ENCODE data around the gene HCN2. TPM values are rescaled to one million over a fixed set of nuclear protein-coding genes. Genes with fewer than 3 reads are reported as not detected.
"Not testable (repeated sequence)": the region's sequence is repeated elsewhere in the genome, so short reads cannot be mapped to it uniquely, and the experiment has no call there.

HCN2 gene
- total RNA-seq, 1 donor from 2014 or later: 5.5 TPM

- no peak for TF ChIP-seq EZH2 (IDR thresholded peaks at IDR 0.05; ENCODE audit: insufficient read depth, low read length)
- TF ChIP-seq CTCF (IDR thresholded peaks at IDR 0.05; ENCODE audit: insufficient read depth, low read depth, low read length): no peak
- Mint-ChIP-seq H3K4me1 (ENCODE audit: low read depth, unreplicated experiment) (peaks cover 8% of the 10 kb centered on the region), H3K4me3 (ENCODE audit: unreplicated experiment) (no peak overlapping the region), H3K27me3 (ENCODE audit: low read depth, unreplicated experiment) (no peaks in the 10 kb centered on the region), H3K9me3 (ENCODE audit: unreplicated experiment) (peaks cover under 1% of the 10 kb centered on the region), H3K27ac (ENCODE audit: unreplicated experiment) (no peak overlapping the region), H3K36me3 (ENCODE audit: low read depth, unreplicated experiment) (peaks cover 9% of the 10 kb centered on the region)
- H3K27me3 ChIP-seq (ENCODE audit: insufficient read depth, low read length): no peaks in the 10 kb centered on the region
- no peak overlapping the region for H2AFZ ChIP-seq (ENCODE audit: low read depth, low read length)
- no peak overlapping the region for H3K27ac ChIP-seq (ENCODE audit: low read depth, low read length)
- DNase-seq (ENCODE audit: low read depth): no peak
- no peaks in the 10 kb centered on the region for H3K9me3 ChIP-seq (ENCODE audit: insufficient read depth, low read depth, low read length)
- no peaks in the 10 kb centered on the region for H3K36me3 ChIP-seq (ENCODE audit: insufficient read depth, low read length)
- H3K4me3 ChIP-seq (ENCODE audit: insufficient read depth, low read depth, low read length): no peak overlapping the region
- H3K79me2 ChIP-seq (ENCODE audit: insufficient read depth, low read length): no peaks in the 10 kb centered on the region
- no peak overlapping the region for H3K4me2 ChIP-seq (ENCODE audit: low read length)
- peaks cover 5% of the 10 kb centered on the region for H4K20me1 ChIP-seq (ENCODE audit: insufficient read depth, low read length)
- H3K4me1 ChIP-seq (ENCODE audit: insufficient read depth, low read length): peaks cover 14% of the 10 kb centered on the region
- no peak for FAIRE-seq
- no peak overlapping the region for H3K9ac ChIP-seq (ENCODE audit: low read length)
Measured at GRCh38 chr19:619286-620002, 29.8 kb downstream of the HCN2 start.

DNA sequence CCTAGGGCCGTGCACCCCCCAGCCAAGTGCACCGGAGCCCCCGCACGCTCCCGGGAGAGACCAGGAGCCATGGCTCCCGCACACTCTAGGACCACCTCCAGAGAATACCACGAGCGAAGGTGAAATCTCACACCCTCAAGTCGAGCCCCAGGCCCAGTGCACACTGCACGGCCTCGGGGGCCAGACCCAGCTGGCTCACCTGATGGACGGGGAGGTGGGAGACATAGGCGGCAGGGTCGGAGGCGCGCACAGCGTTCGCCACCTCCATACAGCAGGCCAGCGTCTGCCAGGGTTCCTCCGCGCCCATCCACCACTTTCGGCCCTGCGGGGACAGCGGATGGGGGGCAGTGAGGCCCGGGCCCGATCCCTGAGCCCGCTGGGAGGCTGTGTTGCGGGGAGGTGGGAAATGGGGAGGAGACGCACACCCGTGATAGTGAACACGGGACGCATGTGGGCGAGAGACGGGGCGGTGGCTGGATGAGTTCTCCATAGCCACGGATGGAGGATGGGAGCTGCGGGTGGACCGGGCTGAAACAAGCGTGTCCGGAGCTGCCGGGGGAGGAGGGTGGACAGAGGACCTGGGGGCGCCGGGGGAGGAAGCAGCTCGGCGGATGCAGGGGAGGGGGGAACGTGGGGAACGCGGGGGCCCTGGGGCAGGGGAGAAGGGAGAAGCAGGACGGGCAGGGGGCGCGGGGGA, 30.6 kb downstream of the HCN2 start:
- H4K20me1 ChIP-seq (ENCODE audit: insufficient read depth, low read length): peaks cover 5% of the 10 kb centered on the region
- TF ChIP-seq EZH2 (IDR thresholded peaks at IDR 0.05; ENCODE audit: insufficient read depth, low read length) (no peak), CTCF (IDR thresholded peaks at IDR 0.05; ENCODE audit: insufficient read depth, low read depth, low read length) (no peak)
- peaks cover 6% of the 10 kb centered on the region for H3K36me3 Mint-ChIP-seq (ENCODE audit: low read depth, unreplicated experiment)
- no peak overlapping the region for H3K9ac ChIP-seq (ENCODE audit: low read length)
- DNase-seq (ENCODE audit: low read depth) (no peak), FAIRE-seq (no peak)
- H3K4me3 Mint-ChIP-seq (ENCODE audit: unreplicated experiment): no peak overlapping the region
- H3K27me3 Mint-ChIP-seq (ENCODE audit: low read depth, unreplicated experiment): no peaks in the 10 kb centered on the region
- peaks cover 8% of the 10 kb centered on the region for H3K4me1 Mint-ChIP-seq (ENCODE audit: low read depth, unreplicated experiment)
- no peaks in the 10 kb centered on the region for H3K9me3 ChIP-seq (ENCODE audit: insufficient read depth, low read depth, low read length)
- H3K9me3 Mint-ChIP-seq (ENCODE audit: unreplicated experiment): no peaks in the 10 kb centered on the region
- no peak overlapping the region for H2AFZ ChIP-seq (ENCODE audit: low read depth, low read length)
- H3K4me2 ChIP-seq (ENCODE audit: low read length): no peak overlapping the region
- no peak overlapping the region for H3K27ac Mint-ChIP-seq (ENCODE audit: unreplicated experiment)
- H3K36me3 ChIP-seq (ENCODE audit: insufficient read depth, low read length): no peaks in the 10 kb centered on the region
- no peaks in the 10 kb centered on the region for H3K79me2 ChIP-seq (ENCODE audit: insufficient read depth, low read length)
- no peaks in the 10 kb centered on the region for H3K27me3 ChIP-seq (ENCODE audit: insufficient read depth, low read length)
- no peak overlapping the region for H3K4me3 ChIP-seq (ENCODE audit: insufficient read depth, low read depth, low read length)
- H3K4me1 ChIP-seq (ENCODE audit: insufficient read depth, low read length): peaks cover 19% of the 10 kb centered on the region
- no peak overlapping the region for H3K27ac ChIP-seq (ENCODE audit: low read depth, low read length)

DNA sequence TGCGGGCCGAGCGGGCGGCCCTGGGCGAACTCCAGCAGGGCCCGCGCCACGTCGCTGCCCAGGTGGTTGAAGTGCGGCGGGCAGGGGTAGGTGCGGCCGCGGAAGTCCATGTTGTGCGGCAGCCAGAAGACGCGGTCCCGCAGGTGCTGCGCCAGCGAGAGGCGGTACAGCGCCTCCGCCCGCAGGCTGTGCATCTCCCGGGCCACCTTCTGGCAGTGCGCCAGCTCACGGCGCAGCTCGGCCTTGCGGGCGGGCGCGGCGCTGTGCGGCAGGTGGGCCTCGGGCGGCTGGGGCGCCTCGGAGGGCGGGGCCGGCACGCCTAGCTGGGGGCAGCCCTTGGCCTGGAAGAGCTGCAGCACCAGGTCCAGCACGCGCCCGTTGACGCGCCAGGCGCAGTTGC, 31.5 kb downstream of the HCN2 start:
- not testable (repeated sequence) for H3K4me2 ChIP-seq (ENCODE audit: low read length); H3K36me3 Mint-ChIP-seq (ENCODE audit: low read depth, unreplicated experiment); DNase-seq (ENCODE audit: low read depth); H3K79me2 ChIP-seq (ENCODE audit: insufficient read depth, low read length); H3K27ac Mint-ChIP-seq (ENCODE audit: unreplicated experiment); H3K27ac ChIP-seq (ENCODE audit: low read depth, low read length); H4K20me1 ChIP-seq (ENCODE audit: insufficient read depth, low read length); H3K9me3 Mint-ChIP-seq (ENCODE audit: unreplicated experiment); H3K27me3 ChIP-seq (ENCODE audit: insufficient read depth, low read length); H2AFZ ChIP-seq (ENCODE audit: low read depth, low read length); H3K36me3 ChIP-seq (ENCODE audit: insufficient read depth, low read length); H3K4me1 Mint-ChIP-seq (ENCODE audit: low read depth, unreplicated experiment); H3K4me3 Mint-ChIP-seq (ENCODE audit: unreplicated experiment); FAIRE-seq; H3K9me3 ChIP-seq (ENCODE audit: insufficient read depth, low read depth, low read length); H3K4me3 ChIP-seq (ENCODE audit: insufficient read depth, low read depth, low read length); H3K27me3 Mint-ChIP-seq (ENCODE audit: low read depth, unreplicated experiment); H3K9ac ChIP-seq (ENCODE audit: low read length)
- H3K4me1 ChIP-seq (ENCODE audit: insufficient read depth, low read length): peaks cover 19% of the 10 kb centered on the region
